Epithelial cell of esophagus (primary cell): ENCODE data around the gene SCAMP1.

ENCODE experiments used
- DNase-seq: peaks from one replicate; pipeline ENCODE4 v3.0.0; 2010; ENCODE audit warnings: low read depth
- H3K4me3 ChIP-seq: 2 replicates; pipeline ENCODE4 v1.5.1; 2011; ENCODE audit warnings: mild to moderate bottlenecking, low read length, control low read depth
- CTCF ChIP-seq: IDR thresholded peaks from 2 replicates; pipeline ENCODE4 v1.5.1; 2011; ENCODE audit warnings: low read depth, mild to moderate bottlenecking, low read length, control low read depth, inconsistent platforms; ENCODE audit not compliant: insufficient read depth; ENCODE audit errors: missing control alignments

Gene SCAMP1

GRCh38 chr5:78475370-78475769 is 115.0 kb downstream of the SCAMP1 start:
- no peak overlapping the region for H3K4me3 ChIP-seq
- no peak for DNase-seq
- TF ChIP-seq CTCF, result no peak

GRCh38 chr5:78476795-78477194 is 116.4 kb downstream of the SCAMP1 start:
- TF ChIP-seq CTCF, result no peak
- DNase-seq, result no peak
- H3K4me3 ChIP-seq, result no peak overlapping the region

- no peak overlapping the region for H3K4me3 ChIP-seq
- no peak for DNase-seq
- TF ChIP-seq CTCF, result no peak
Measured at GRCh38 chr5:78482948-78483347, 122.5 kb downstream of the SCAMP1 start.

- H3K4me3 ChIP-seq, result no peak overlapping the region
- DNase-seq, result peak; percentile 49
- no peak for TF ChIP-seq CTCF
Measured at GRCh38 chr5:78483809-78484521, 123.5 kb downstream of the SCAMP1 start.

- no peak for DNase-seq
- TF ChIP-seq CTCF, result no peak
- H3K4me3 ChIP-seq, result no peak overlapping the region
Measured at GRCh38 chr5:78486218-78486617, 125.8 kb downstream of the SCAMP1 start.

GRCh38 chr5:78487846-78488245 is 127.4 kb downstream of the SCAMP1 start:
- H3K4me3 ChIP-seq, result no peak overlapping the region
- DNase-seq, result no peak
- no peak for TF ChIP-seq CTCF
